Activated CD4-positive, alpha-beta T cell treated with anti-CD3 and anti-CD28 coated beads, Interleukin-2, amount 10 ng/mL, durations not matched to agents 24 days and 14 days (primary cell): ENCODE measurements around the gene ADARB2. TPM values are rescaled to one million over a fixed set of nuclear protein-coding genes. Genes with fewer than 3 reads are reported as not detected.
"Not testable (repeated sequence)": the region's sequence is repeated elsewhere in the genome, so short reads cannot be mapped to it uniquely, and the experiment has no call there.

Source experiments
- DNase-seq: peaks from one replicate; pipeline ENCODE4 v3.0.0; 2022
- H3K27ac Mint-ChIP-seq: one replicate; pipeline ENCODE4 v1.8.0; 2022; ENCODE audit warnings: mild to moderate bottlenecking, mixed read lengths
- H3K27me3 Mint-ChIP-seq: one replicate; pipeline ENCODE4 v1.8.0; 2022; ENCODE audit warnings: mixed read lengths
- H3K36me3 Mint-ChIP-seq: one replicate; pipeline ENCODE4 v1.8.0; 2022; ENCODE audit warnings: low read depth, mild to moderate bottlenecking, mixed read lengths
- H3K4me1 Mint-ChIP-seq: one replicate; pipeline ENCODE4 v1.8.0; 2021; ENCODE audit warnings: mixed read lengths
- H3K4me3 Mint-ChIP-seq: one replicate; pipeline ENCODE4 v1.8.0; 2022; ENCODE audit warnings: mild to moderate bottlenecking, moderate library complexity, mixed read lengths
- H3K9me3 Mint-ChIP-seq: one replicate; pipeline ENCODE4 v1.8.0; 2021; ENCODE audit warnings: mixed read lengths
- intact Hi-C: fragments of 100-400 bp; cut with micrococcal nuclease; formaldehyde crosslinking; loops from one replicate; pipeline ENCODE4 v1.15.1; 2023
- total RNA-seq: library from RNA; stranded (reverse); gene quantifications from 2 replicates; pipeline ENCODE4 v1.2.3, GENCODE V29; 2022

ADARB2 gene
- total RNA-seq, 1 donor from 2014 or later: not detected

DNA sequence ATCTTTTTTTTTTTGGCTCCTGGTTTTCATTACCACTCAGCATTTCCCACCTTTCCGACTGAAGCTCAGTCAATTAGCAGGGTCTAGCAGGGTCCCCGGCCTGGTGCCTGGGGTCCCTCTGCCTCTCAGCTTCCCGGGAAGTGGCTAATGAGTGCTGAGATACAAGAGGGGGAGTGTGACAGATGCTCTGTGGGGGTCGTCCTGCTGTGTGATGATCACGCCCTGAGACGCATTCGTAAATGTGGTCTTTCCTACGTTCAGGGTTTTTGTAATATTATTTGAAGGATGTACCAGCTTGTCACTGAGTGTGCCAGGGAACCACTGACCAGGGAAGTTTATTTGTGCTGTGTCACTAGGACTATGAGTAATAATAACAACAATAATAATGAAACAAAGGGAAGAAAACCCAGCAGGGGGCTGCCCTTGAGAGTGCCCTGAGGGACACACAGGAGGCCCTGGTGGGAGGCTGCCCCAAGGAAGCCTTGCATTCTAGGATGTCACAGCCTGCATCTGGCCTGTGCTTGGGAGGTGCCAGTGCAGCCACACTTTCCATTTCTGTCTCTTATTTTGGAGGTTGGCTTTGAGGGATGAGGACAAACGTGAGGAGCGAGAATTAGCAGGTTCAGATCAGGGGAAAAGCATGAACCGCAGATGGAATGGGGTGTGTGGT is 337.8 kb downstream of the ADARB2 start:
- no peaks in the 10 kb centered on the region for H3K9me3 Mint-ChIP-seq
- H3K4me3 Mint-ChIP-seq: no peak overlapping the region
- H3K27me3 Mint-ChIP-seq: no peaks in the 10 kb centered on the region
- no peaks in the 10 kb centered on the region for H3K36me3 Mint-ChIP-seq
- DNase-seq: no peak
- intact Hi-C loops: no loop called here
- H3K27ac Mint-ChIP-seq: no peak overlapping the region
- no peaks in the 10 kb centered on the region for H3K4me1 Mint-ChIP-seq

DNA sequence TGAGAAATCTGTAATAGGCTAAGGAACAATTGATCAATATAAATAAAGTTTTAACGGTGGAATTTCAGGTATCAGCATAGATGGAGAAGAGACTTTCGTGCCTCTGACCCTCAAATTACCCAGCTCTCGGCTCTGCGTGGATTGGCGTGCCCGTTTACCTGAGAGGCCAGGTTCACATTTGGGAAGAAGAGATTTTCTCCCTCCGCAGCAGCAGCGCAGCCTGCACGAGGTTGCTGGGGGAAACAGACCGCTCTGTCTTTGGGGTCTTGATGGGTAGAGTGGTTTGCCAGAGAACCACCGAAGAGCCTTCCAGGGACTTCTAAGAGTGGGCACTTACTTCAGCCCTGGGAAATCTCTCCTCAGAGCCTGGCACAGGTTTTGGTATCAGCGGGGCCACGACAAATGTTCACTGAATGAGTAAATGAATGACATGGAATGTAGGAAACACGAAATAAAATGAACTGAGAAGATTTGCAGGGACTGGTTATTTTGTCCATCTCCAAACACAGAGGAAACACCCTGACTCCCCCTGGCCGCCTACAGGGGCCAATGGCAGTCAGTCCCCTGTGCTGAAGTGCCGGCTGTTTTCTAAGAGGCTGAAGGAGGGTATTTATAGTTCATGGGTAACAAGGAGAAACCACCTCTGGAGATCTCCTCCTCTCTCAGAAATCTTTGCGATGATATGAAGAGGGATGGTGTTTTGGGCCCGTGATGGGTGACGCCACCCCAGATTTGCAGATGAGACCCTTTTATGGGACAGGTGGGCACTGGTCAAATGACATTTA is 338.5 kb downstream of the ADARB2 start:
- Mint-ChIP-seq H3K4me1 (no peaks in the 10 kb centered on the region), H3K36me3 (no peaks in the 10 kb centered on the region)
- intact Hi-C loops: no loop called here

GRCh38 chr10:1398116-1398515 is 339.2 kb downstream of the ADARB2 start:
- H3K27me3 Mint-ChIP-seq, H3K4me3 Mint-ChIP-seq, H3K36me3 Mint-ChIP-seq, H3K9me3 Mint-ChIP-seq, H3K27ac Mint-ChIP-seq, H3K4me1 Mint-ChIP-seq, intact Hi-C loops, DNase-seq: not testable (repeated sequence)

More for the DNA sequence above, 338.5 kb downstream of the ADARB2 start:
- DNase-seq: no peak
- Mint-ChIP-seq H3K27ac (no peak overlapping the region), H3K4me3 (no peak overlapping the region), H3K27me3 (no peaks in the 10 kb centered on the region), H3K9me3 (no peaks in the 10 kb centered on the region)

DNA sequence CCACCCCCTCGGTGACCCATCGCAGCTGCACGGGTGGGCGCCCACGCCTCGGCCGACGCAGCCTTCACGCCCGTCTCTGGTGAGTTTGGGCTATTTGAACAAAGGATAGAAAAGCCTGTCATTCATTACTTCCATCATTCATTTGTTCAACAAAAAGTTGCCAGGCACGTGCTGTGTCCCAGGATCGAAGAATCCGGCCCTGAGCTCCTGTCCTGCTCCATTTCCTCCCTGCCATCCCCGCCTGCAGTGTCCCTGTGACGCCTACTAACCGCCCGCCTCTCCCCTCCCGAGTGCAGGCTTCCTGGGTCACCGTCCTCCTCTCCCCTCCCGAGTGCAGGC is 341.1 kb downstream of the ADARB2 start:
- Mint-ChIP-seq H3K27ac (no peak overlapping the region), H3K27me3 (no peaks in the 10 kb centered on the region), H3K36me3 (no peaks in the 10 kb centered on the region), H3K9me3 (no peaks in the 10 kb centered on the region), H3K4me1 (no peaks in the 10 kb centered on the region), H3K4me3 (no peak overlapping the region)
- intact Hi-C loops: no loop called here
- DNase-seq: no peak

DNA sequence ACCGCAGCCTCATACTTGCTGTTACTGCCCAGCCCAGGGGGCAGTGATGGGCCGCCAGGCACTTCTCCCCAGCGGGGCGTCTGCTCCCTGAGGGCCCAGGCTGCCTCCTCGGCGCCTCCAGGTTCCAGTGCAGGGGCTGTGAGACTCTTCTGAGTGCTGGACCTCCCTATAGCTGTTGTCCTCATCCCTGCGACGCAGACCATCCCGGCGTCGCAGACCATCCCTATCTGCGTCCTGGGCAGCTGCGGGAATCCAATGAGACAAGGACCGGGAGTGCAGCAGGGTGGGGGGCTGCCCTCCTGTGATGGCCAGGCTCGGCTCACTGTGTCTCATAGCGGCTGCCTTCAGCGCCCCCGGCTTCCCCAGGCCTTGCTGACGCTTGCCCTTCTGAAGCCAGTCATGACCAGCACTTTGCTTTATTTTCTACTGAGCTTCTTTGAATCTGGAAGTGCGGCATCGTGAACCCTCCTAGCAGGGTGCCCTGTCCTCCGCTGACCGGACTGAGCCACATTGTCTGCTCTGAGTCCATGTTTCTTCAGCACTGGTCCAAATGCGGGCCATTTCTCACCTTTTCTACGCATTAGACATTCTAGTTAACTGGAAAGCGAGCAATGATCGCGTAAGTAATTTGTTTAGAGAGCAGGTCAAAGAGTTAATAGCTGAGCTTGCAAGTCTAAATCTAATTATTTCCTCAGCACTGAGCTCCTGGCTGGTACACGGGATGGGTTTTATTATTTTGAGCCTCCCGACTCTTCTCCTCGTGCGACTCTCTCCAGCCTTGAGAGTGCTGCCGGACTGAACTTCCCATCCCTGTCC is 341.6 kb downstream of the ADARB2 start:
- Mint-ChIP-seq H3K27ac (no peak overlapping the region), H3K4me3 (no peak overlapping the region), H3K9me3 (no peaks in the 10 kb centered on the region), H3K27me3 (no peaks in the 10 kb centered on the region), H3K36me3 (no peaks in the 10 kb centered on the region), H3K4me1 (no peaks in the 10 kb centered on the region)
- intact Hi-C loops: no loop called here
- DNase-seq: no peak

DNA sequence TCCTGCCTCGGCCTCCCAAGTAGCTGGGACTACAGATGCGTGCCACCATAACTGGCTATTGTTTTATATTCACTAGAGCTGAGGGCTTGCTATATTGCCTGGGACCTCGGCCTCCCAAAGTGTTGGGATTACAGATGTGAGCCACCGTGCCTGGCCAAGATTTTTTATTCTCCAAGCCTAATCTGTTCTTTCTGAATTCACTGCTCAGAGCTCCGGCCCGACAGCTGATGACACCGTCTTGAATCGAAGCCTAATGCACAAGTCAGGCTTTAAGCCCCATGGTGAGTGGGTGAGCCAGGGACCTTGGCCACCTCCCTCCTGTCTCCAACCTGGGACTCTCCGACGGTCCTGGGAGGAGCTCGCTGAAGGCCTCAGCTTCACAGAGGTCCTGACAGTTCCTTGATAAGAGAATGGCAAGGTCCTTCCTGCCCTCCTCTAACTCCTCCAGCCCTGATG is 342.3 kb downstream of the ADARB2 start:
- H3K27me3 Mint-ChIP-seq: no peaks in the 10 kb centered on the region
- no peaks in the 10 kb centered on the region for H3K4me1 Mint-ChIP-seq
- no peaks in the 10 kb centered on the region for H3K9me3 Mint-ChIP-seq
- H3K36me3 Mint-ChIP-seq: no peaks in the 10 kb centered on the region
- no peak overlapping the region for H3K27ac Mint-ChIP-seq
- DNase-seq: no peak
- intact Hi-C loops: no loop called here
- H3K4me3 Mint-ChIP-seq: no peak overlapping the region

DNA sequence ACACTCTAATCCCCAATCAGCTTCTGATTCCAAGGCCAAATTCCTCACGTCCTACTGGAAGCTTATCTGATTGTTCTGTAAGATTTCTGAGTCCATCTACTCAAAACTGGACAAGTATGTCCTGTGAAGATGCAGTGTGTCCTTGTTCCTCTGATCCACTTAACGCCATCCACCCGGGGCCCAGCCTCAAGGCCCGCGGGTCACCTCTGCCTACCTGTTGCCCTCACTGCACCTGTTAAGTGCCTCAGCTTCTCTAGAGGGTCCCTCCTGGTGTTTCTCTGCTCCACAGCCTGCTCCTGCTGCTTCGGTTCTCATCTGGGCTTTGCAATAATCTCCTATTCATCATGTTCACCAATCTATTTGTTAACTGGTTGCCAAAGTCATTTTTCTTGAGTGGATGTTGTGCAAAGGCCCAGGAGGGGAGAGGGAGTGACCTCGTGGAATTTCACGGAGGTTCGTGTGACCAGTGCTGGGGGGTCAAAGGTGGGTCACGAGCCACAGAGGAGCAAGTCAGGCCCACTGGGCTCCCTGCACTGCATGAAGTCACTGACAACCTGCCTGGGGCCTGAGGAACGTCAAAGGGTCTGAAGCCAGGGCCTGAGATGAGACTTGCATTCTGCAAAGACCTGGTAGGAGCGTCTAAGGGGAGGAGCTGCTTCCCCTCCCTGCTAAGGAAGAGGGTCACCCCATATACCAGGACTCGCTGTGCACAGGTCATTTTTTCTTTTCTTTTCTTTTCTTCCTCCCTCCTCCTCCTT is 343.0 kb downstream of the ADARB2 start:
- H3K27me3 Mint-ChIP-seq: peaks cover 2% of the 10 kb centered on the region
- H3K36me3 Mint-ChIP-seq: no peaks in the 10 kb centered on the region
- H3K4me1 Mint-ChIP-seq: no peaks in the 10 kb centered on the region
- no peak overlapping the region for H3K4me3 Mint-ChIP-seq
- intact Hi-C loops: no loop called here
- no peak overlapping the region for H3K27ac Mint-ChIP-seq
- no peaks in the 10 kb centered on the region for H3K9me3 Mint-ChIP-seq
- DNase-seq: no peak

- no peak for DNase-seq
- peaks cover 2% of the 10 kb centered on the region for H3K27me3 Mint-ChIP-seq
- no peaks in the 10 kb centered on the region for H3K36me3 Mint-ChIP-seq
- H3K4me1 Mint-ChIP-seq: no peaks in the 10 kb centered on the region
- no peak overlapping the region for H3K27ac Mint-ChIP-seq
- no peaks in the 10 kb centered on the region for H3K9me3 Mint-ChIP-seq
- intact Hi-C loops: no loop called here
- H3K4me3 Mint-ChIP-seq: no peak overlapping the region
Measured at GRCh38 chr10:1393481-1393880, 343.8 kb downstream of the ADARB2 start.

DNA sequence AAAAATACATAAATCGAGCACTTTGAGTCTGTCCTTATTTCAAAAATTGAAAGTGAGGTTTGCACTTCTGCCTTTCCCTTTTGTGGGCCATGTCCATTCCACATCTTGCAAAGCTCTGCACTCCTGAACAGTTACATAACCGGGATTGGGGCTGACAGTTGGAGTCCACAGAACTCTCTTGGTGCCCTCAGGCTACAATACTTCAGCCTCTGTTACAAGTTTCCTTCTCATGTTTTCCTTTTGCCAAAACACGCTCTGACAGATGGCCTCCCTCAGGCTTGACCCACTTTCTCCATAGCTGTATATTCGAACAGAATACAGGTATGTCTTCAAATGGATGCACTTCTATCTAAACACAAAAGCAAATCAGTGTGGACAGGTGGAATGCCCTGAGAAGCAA is 345.2 kb downstream of the ADARB2 start:
- no peak overlapping the region for H3K4me3 Mint-ChIP-seq
- no peaks in the 10 kb centered on the region for H3K9me3 Mint-ChIP-seq
- H3K27ac Mint-ChIP-seq: no peak overlapping the region
- H3K4me1 Mint-ChIP-seq: no peaks in the 10 kb centered on the region
- intact Hi-C loops: no loop called here
- H3K36me3 Mint-ChIP-seq: no peaks in the 10 kb centered on the region
- DNase-seq: no peak
- peaks cover 5% of the 10 kb centered on the region for H3K27me3 Mint-ChIP-seq

DNA sequence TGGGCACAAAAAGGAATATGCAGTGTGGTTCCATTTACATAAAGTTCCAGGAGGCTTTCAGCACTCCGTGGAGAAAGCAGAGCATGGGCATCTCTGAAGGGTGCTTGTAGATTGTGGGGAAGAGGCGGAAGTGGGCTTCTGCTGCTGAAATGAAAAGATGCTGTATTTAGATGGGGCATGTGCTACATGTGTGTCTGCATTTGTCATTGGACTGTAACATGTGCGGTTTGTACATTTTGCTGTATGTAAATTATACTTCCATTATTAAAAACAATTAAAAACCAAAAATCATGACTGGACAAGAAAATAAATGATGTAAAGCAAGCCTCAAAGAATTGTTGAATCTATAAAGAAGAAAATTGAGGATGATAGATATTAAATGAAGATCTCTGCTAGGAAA is 347.1 kb downstream of the ADARB2 start:
- Mint-ChIP-seq H3K36me3 (no peaks in the 10 kb centered on the region), H3K4me3 (no peak overlapping the region), H3K27me3 (peaks cover 14% of the 10 kb centered on the region), H3K9me3 (no peaks in the 10 kb centered on the region), H3K27ac (no peak overlapping the region), H3K4me1 (no peaks in the 10 kb centered on the region)
- no peak for DNase-seq
- intact Hi-C loops: no loop called here

DNA sequence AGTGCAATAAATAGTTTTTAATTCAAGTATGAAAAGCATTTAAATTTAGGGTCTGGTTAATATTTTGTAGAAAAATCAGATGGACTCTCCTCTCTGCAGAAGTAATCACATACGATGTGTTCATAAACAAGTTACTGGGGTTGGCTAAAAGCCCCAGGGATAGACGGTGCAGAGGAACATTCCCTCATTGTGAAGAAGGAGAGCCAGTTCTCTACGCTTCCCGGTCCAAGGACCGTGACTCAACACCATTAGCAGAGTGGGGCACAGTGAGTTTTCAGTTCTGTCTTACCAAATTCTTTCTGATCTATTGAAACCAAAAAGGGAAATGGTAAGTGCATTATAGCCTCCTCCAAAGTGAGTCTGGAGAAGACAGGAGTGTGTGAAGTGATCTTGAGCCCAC is 353.3 kb downstream of the ADARB2 start:
- Mint-ChIP-seq H3K36me3 (no peaks in the 10 kb centered on the region), H3K4me3 (no peak overlapping the region), H3K9me3 (no peaks in the 10 kb centered on the region), H3K27me3 (peaks cover 33% of the 10 kb centered on the region), H3K4me1 (no peaks in the 10 kb centered on the region), H3K27ac (no peak overlapping the region)
- intact Hi-C loops: no loop called here
- no peak for DNase-seq

GRCh38 chr10:1382711-1383110 is 354.6 kb downstream of the ADARB2 start:
- DNase-seq: no peak
- H3K9me3 Mint-ChIP-seq: no peaks in the 10 kb centered on the region
- H3K27ac Mint-ChIP-seq: no peak overlapping the region
- H3K36me3 Mint-ChIP-seq: no peaks in the 10 kb centered on the region
- no peak overlapping the region for H3K4me3 Mint-ChIP-seq
- H3K4me1 Mint-ChIP-seq: no peaks in the 10 kb centered on the region
- intact Hi-C loops: no loop called here
- H3K27me3 Mint-ChIP-seq: peaks cover 37% of the 10 kb centered on the region

GRCh38 chr10:1381339-1381738 is 356.0 kb downstream of the ADARB2 start:
- Mint-ChIP-seq H3K4me3 (no peak overlapping the region), H3K27ac (no peak overlapping the region), H3K36me3 (no peaks in the 10 kb centered on the region), H3K4me1 (no peaks in the 10 kb centered on the region), H3K9me3 (no peaks in the 10 kb centered on the region), H3K27me3 (peaks cover 31% of the 10 kb centered on the region)
- no peak for DNase-seq
- intact Hi-C loops: no loop called here
